ENCODE measurements around the gene CCDC141.

The CCDC141 gene

DNA sequence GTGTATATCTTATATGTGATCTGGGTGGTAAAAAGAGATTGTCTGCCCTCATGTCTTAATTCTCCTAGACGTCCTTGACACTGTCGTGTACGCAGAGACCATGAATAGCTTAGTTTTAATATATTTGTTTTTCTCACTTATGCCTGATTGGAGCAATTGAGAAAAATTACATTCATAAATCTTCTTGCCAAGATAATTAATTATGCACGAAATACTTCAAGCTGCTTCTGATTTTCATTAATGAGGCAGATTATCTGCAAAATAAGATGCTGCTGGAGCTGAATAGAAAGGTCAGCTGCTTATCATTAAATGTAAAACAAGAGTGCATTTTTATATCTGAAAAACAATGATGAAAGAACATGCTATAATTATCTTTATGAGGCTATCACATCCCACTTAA is 95.9 kb downstream of the CCDC141 start:
- DNase-seq, result no peak

DNA sequence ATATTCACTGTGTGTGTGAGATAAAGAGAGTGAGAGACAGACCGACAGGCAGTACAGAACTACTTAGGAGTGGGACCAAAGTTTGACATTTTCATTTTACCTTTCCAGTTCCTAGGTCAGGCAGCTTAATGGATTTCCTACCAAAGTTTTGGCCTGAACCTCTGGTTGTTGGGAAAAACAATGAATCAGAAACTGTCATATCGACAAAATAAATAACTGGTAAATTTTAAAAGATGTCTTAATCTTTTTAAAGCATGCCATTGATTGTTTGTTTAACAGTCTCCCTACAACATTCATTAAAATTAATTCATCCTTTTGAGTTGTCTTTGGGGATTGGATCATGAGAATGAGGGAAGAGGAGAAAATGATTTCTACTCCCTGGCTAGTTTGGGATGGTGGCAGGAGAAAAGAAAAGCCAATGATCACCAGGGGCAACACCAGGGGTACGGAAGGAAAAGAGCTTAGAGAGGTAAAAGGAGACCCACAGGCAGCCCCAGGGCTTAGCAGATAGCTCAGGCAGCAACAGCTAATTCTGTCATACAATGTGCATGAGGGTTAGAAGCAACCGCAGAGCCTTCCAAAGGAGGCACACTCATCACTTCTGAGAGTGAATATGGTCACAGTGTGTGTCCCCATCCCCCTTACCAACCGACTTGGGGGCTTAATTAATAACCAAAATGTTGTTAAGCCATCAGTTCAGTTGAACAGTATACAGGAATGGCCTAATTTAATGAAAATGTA is 98.5 kb downstream of the CCDC141 start:
- no peak for DNase-seq

DNA sequence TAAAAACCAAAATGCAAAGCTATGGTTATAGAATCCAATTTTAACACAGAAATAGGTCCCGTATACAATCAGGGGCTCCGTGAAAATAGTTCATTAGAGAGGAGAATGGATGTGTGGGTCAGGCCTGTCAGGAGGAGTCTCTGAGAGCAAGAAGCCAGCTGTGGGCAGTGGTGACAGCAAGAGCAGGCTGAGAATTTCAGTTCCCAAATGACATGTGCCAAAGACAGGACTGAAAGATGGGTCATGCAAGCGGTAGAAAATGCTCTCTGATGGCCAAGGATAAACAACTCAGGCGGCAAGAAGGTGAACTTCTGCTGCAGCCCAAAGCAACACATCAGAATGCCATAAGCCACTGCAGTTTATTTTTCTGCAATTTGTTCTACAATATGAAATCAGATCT is 100.4 kb downstream of the CCDC141 start:
- DNase-seq, result no peak

DNA sequence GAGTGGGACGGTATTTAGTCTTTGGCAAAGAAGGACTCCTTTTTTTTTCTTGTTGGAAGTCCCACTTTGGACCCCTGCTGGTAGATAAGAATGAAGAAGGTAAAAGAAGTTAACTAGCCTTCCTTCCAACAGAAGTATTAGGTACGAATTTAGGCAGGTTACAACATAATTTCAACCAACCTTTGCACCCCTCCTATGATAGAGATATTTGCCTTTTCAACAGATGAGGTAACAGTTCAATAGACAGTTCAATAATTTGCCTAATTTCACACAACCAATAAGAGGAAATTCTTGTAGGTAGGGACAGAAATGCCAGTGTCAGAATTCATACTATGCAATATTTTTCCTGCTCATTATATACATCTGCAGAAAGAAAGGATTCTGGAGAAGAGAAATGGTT is 100.8 kb downstream of the CCDC141 start:
- DNase-seq, result no peak

DNA sequence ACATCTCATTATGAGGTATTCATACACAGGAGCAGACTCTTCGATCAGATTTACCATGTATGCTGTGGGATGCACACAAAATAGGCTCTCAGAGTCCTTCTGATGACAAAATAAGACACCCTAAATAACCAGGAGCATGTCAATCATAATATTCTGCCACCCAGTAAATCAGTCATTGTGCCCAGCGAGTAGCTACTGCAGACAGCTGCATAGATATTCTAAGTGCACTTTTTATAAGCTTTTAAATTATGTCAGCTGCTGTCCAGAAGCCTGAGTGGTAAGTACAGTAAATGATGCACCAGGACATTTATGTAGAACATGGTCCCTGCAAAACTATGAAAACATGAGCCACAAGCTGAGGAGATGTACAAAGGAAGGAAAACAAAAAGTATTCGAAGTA is 102.9 kb downstream of the CCDC141 start:
- DNase-seq, result no peak

DNA sequence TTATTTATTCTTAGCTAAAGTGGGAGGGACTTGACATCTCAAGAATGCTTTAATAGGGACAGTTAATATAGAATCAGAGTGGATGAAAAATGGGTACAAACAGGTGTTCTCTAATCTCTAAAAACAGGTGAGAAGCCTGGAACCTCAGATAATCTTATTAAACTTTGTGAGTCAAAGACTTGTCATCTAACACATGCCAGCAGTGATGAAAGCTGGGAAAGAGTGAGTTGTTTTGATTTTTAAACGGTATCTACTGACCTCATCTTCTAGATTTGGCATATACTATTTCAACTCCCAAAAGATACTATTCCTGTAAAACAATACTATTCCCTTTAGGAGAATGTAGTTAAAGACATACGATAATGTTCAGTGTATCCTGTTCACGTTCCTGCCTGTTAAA is 103.4 kb downstream of the CCDC141 start:
- DNase-seq, result no peak

DNA sequence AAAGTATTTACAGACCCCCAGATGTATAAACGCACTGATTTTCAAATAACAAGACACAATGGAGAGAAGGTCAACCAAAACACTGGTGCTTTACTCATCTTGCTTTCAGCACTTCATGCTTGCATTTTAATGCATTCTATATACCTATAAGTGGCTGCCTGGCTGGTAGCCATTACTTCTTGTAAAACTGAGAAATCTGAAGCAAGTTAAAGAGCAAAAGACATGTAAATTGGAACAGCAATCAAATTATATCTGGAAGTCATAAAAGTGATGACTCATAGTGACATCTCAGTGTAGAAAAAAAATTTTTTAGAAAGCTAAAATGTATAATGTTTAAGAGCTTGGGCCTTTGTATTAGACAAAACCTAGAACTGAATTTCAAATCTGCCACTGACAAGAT is 106.2 kb downstream of the CCDC141 start:
- no peak for DNase-seq

DNA sequence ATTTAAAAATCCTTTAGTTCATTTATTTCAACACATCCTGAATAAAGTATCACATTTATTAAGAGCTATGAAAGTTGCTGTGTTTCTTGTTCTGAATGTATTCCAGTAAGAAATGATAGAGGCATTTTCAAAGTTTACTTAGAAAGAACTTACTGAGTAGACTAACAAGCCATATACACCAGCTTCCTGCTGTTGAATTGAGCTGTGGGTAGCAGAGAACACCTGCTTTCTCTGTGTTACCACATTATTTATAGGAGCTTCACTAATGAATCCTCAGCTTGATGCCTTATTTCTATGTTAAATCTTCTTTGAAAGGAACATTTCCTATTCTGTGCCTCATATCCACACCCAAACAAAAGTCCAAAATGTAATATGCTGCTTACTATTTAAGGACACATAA is 115.4 kb downstream of the CCDC141 start:
- DNase-seq, result no peak

DNA sequence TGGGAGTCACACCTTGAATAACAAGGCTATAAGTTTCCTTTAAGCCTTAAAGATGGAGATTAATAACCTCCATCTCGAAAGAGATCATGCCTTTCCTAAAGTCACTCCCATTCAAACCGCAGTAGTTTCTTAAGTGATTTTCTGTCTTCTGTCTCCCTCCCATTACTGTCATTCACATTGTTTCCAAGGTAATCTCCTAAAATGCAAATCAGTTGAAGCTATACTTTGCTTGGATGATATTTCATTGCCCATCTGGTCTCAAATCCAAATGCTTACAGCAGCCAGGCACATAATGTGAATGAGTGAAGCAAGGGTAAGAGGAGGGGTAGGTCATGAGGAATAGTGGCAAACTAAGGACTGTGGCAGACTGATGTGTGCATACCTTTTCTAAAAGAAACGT is 116.4 kb downstream of the CCDC141 start:
- DNase-seq, result no peak

DNA sequence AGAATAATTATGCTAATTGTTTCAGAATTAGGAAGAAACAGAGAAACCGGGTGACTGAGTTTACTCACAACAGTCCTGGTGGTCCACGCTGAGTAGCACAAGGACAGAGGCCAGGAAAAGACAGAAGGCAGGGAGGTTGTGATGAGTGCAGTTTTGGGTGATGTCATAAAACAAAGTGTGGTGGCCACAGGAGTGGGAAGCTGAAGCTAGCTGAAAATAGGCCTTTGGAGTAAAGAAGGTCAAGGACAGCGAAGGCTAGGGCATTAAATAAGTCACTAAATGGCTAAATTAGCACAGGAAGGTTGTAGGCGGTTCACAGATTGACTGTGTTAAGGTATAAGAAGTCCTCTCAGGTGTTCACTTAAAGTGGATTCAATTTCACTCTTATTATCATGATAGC is 121.9 kb downstream of the CCDC141 start:
- DNase-seq, result no peak

DNA sequence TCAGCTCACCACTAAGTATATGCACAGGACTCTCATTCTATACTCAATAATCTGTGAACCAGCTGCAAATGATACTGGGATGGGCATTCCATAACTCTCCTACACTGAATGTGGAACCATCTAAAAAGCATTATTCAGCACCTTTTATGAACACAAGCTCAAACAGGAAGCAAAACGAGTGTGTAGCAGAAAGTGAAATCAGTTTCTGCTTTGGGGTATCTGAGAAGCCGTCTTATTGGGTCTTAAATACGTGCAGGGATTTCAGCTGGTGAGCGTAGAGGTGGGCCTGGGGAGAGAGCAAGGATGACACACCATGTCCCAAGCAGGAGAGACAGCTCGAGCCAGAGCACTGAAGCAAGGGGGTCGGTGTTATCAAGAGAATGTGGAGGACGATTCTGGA is 122.8 kb downstream of the CCDC141 start:
- no peak for DNase-seq

DNA sequence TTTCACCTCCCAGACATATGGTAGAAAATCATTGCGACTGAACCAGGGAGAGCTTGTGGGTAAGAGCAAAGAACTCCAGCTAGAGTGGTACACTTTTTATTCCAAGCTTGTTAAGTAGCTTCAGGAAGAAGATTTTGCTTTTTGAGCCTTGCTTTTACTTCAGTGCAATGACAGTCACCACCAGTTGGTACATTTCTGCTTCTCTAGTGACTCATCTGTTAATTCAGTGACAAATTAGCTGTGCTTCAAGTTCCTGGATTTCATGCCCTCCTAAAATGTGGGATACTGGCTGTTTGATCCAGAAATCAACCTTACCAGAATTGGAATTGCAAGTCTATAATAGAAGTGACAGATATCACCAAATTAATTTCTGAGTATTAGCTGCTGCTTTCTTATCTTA is 125.1 kb downstream of the CCDC141 start:
- DNase-seq, result no peak

DNA sequence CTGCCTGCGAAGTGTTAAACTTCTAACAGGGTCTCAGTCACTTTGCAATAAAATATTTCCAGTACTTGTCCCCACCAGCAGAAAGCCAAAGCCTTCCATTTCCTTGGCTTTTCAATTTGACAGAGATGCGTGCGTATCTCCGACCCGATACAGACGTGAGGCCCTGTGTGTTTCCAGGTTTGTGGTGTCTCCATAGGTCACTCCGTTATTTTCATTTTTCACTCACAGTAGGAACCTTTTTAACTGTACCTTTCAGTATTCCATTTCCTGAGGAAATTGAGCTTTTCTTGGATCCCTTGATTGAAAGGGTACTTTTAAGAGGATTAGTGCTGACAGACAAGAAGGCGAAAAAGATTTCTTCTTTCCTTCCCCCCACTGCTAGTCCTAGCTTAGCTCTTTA is 126.4 kb downstream of the CCDC141 start:
- no peak for DNase-seq

DNA sequence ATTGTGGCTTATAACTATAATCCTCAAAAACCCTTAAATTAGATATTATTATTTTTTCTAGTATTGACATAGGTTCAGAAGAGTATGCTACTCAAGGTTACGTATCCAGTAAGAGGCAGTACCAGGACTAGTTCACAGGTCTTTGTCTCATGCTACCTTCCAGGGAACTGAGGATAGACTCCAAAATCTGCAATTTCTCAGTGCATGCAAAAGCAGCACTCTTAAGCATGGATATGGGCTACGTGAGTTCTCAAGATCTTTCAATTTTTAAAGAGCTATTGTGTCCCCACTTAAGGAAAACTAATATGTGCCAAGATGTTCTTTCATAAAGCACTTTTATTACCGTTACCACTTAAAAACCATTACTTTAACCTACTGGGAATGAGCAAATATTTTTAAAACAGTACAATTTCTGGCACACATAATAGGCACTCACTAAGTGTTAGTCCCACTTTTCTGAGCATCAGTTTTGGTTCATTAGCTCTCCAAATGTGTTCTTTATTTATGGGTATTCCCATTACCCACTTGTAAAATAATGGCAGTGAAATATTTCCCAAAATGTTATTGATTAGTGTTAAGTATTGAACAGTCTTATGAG is 128.9 kb downstream of the CCDC141 start:
- no peak for DNase-seq

DNA sequence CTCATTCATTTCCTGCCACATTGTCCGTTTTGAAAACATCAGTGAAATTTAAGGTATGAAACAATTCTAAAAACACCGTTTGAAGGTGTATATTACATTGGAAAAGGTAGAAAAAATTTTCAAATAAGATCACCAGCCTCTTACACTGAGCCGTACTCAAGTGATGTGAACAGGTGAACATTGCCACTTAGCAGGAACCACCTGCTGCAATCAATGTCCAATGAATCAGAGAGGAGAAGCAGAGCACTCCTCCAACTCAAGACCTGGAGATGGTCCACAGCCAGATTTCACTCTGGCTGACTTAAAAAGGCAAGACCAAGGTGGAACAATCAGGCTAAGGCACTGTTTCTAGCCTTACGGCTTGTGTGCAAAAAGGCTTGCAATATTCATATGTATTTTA is 132.4 kb downstream of the CCDC141 start:
- DNase-seq, result no peak

DNA sequence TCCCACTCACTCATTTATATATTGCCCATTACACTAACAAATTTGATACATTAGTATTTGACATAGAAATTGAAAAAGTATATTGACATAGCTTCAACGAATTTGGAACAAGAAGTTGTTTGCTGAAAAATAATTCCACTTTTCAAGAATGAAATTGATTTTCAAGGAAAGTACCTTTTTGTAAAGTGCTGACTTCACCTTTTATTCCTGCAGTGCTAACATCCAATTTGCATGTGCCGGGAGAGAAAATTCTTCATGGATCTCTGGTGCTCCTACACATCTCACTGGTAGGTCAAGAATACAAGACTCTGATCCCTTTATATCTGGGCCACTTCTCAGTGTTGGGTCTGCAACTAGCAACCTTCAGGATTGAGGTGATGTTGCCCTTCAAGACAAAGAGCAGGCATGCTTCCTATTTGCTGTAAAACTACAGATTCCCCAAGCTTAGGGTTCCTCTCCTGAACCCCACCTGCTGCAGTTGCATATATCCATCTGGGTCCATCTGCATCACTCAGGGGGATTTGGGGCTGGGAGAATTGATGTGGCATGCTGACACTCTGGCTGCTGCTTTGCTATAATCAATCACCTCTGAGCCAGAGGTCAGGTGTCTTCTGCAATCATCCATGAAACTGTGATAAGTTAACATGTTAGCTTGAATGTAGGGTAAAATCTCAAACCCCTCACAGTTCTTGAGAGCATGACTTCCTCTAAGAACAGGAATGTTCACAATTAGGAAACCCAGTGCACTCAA is 134.3 kb downstream of the CCDC141 start:
- DNase-seq, result no peak

DNA sequence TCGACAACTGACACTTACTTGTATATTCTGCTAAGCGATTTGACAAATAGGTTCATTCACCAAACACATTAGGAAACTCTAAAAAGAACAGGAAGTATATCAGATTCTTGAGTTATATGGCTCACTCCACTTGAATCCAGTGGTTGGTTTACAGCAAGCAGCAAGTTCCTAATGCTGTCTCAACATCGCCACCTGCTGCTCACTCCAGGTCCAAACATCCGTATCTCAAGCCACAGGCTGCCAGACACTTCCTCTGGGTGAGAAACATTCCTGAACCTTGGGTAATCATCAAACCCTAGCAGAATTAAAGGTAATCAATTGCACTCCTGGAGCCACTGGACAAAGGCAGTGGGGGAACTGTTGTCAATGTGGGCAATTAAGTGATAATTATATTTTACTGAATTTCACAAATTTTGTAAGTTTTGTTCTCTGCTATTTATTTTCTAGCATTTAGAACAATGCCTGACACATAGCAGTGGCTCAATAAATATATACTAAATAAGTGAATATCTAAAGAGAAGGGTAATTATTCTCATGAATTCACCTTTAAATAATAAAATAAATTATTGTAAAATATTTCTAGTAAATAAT is 135.6 kb downstream of the CCDC141 start:
- peak; percentile 75 for DNase-seq

DNA sequence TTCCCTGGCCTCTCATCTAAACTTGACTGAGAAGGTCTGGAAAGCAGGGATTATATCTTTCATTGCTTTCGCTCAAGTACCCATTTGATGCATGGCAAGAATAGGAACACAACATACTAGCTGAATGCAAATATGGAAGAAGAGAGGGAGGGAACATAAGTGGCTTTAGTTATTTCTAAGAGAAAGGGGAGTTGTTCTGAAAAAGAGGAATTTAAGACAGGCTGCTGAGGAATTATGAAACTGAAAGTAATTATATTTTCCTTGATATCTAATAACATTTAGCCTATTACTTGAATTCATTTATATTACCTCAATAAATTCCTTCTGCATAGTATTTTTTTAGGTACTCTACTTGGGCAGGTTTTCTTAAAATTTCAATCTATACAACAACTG is 136.9 kb downstream of the CCDC141 start:
- no peak for DNase-seq

DNA sequence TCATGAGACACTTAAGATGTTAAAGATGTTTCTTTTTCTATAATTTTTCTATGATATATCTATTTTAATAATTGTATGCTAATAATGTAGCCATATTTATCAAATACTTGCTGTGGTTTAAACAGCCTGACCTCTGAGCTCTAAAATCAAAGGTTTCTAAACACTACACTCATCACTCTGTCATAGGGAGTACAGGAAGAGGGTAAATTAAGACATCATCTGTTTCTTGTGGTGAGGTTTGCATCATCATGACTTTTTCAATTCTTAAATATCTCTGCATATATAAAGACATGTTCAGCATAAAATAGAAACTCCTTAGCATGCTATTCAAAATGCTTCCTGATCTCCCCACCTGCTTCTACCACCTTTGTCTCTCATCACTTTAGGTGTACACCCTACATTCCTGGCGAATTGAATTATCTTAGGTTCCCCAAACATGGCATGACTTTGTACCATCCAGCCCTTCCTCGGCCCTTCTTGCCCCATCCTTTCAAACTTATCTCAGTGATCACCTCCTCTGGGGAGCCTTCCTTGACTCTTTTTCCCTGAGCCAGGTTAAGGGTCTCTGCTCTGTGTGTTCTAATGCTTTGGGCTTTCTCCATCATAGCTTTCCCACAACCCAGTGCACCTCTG is 137.4 kb downstream of the CCDC141 start:
- no peak for DNase-seq

DNA sequence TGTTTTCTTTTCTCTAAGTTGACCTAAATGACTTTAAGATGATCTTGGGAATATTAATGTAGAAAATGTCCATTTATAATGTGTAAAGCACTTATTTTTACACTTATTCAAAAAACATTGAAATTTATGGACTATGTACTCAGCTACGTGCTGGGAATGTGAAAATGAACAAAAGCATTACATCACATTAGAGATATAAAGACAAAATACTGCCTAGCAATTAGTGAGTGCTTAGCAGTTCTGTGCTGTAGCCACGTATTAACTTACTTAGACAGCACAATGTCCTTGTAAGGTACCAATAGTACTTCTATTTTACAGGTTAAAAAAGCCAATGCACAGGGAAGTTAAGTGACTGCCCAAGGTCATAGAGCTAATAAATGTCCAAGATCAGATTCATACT is 138.9 kb downstream of the CCDC141 start:
- DNase-seq, result no peak

DNA sequence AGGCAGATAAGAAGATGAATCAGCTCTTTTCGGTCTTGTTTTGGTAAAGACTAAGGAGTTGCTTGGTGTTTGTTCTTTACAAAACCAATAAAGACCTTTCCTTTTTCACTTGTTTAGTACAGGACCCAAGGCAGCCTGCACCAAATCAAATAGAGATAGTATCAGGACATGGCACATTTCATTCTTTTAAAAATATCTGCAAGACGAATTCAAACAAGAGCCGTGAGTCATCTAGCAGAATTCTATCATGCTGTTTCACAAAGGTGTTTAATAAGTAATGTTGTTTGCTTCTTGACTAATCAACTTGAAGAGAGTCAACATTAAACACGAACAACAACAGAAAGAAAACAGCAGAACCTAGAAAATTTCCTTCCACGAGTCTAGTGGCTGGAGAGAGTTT is 139.9 kb downstream of the CCDC141 start:
- DNase-seq, result no peak

DNA sequence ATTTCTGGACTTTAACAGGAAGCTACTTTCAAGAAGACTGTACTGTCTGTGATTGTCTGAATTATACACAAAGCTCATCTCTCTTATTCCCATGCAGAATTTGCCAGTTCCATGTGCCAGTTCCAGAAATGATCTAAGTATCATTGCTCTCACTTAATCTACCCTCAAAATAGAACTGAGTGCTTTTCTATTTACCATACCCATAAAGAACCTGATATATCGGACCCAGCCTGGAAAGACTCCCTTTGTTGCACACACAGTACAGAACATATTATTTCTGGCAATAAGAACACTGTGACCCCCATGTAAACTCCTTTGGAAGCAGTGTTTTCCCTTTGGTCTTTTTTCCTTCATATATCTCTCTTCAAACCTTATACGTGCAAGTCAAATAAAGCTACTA is 140.4 kb downstream of the CCDC141 start:
- no peak for DNase-seq

DNA sequence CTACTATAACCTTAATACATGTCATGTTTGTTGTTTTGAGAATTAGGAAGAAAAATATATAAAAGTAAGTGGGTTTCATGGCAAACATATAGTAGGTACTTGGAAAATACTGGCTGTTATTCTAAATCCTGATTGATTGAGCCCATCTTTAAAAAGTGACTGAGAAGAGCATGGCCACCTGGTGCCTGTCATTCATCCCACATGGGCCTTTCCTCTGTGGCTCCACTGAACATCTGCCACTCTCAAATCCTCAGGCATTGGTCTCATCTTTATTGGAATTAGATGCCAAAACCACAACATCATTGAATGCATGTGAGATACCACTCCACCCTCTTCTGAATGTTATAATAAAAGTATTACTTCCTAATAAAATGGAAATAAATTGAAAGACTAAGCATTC is 141.1 kb downstream of the CCDC141 start:
- DNase-seq, result no peak

DNA sequence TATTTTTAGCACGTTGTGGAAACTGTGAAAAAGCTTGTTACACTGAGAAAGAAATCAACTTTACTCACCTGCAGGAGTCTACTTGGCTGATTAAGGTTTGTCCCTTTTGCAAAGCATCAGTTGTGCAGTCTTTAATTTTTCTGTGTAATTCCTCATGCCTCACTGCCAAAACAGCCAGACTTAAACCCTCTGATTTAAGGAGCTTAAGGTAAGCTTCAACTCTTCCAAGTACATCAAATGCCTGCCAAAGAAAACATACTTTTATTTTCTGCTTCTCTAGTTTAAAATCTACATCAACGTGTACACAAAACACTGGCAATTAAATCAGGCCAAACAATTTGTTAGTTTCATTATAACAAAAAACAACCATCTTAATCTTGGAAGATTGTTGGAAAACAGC is 144.7 kb downstream of the CCDC141 start:
- no peak for DNase-seq

Data from activated naive CD4-positive, alpha-beta T cell treated with anti-CD3 and anti-CD28 coated beads, Interleukin-2, amount 50 U/mL, for 16 hours (primary cell).